Amygdala (tissue), 56 donors: ENCODE measurements around the gene UBE2L3.
"Not testable (repeated sequence)": the region's sequence is repeated elsewhere in the genome, so short reads cannot be mapped to it uniquely, and the experiment has no call there.

ENCODE experiments used
- DNase-seq, 56 donors: peaks; one replicate each; lab custom pipeline; 2025; lab: John Stamatoyannopoulos, UW

UBE2L3 gene

DNA sequence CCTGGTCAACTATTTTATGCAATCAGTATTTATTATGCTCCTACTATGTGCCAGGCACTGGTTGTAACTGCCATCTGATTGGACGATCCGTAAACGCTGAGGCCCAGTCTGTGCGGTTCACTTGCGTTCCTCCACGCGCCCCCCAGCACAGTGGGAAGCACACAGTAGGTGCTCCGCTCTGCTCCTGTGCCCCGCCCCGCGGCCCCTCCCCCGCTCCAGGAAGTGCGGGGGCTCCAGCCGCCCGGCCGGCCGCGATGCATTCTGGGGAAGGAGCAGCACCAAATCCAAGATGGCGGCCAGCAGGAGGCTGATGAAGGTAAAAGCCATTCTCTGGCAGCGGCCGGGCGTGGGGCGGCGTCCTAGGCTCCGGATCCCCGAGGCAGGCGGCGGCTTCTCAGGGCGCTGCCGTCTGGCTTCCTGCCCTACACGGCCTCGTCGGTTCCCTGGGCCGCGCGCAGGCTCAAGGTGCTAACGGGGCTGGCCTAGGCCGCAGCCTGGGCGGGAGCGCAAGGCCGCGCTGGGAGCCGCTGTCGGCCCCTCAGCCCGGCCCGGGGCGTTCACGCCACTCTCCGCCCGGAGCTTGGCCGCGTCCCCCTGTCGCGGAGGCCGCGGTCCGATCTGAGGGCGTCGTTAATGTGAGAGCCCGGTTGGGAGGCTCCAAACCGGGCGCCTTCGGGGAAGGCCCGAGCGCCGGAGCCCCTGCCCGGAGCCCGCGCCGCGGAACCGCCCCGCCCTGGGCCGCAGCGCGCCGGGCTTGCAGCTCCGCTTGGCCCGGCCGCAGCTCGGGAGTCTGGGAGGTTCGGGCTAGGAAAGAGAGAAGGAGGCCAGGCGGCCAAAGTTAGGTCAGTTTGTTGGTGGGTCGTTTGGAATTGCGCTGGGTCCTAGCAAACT is at the start of gene UBE2L3:
UBE2L3 (plus strand) TSS at position 259 of the 891 bp plus-strand sequence; CDS start at position 290, 31 bp downstream.
- peak in 52 of 56 donors; percentile 22 to 87 (median 67) for DNase-seq

GRCh38 chr22:21526705-21527500 is 40.6 kb upstream of the UBE2L3 start:
- DNase-seq, result not testable (repeated sequence)

GRCh38 chr22:21531525-21531924 is 36.0 kb upstream of the UBE2L3 start:
- DNase-seq, result not testable (repeated sequence)

DNA sequence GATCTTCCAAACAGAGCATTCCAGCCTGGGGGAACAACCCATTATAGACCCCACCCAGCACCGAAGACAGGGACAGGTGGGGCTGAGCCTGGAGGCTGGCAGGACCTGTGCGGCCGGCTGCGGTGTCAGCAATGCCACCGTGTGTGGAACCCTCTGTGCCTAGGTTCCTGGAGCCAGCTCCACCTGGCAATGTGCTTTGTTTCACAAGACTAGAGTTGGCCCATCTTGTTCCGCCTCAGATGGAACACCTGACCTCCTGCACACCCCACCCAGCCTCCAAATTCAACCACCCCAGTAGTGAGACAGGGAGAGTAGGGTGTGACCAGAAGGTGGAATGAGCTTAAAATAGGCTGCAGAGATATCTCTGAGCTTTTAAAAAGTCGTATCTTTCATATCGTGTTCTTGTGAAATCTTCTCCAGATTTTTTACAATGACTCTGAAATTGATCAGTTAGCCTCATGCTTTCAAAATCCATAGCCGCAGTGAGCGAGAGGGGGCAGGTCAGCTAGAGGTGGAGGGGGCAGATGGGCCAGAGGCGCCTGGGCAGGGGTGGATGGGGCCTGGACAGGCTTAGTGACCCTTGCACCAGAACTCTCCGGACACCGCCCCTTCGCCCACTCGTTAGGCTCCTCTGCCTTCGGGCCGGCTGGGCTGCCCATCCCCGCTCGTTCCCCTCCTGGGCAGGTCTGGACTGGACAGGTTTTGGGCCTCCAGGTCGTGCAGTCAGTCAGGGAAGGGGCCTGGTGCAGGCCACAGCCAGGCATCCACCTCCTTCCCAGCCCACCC is 34.5 kb upstream of the UBE2L3 start:
- not testable (repeated sequence) for DNase-seq

DNA sequence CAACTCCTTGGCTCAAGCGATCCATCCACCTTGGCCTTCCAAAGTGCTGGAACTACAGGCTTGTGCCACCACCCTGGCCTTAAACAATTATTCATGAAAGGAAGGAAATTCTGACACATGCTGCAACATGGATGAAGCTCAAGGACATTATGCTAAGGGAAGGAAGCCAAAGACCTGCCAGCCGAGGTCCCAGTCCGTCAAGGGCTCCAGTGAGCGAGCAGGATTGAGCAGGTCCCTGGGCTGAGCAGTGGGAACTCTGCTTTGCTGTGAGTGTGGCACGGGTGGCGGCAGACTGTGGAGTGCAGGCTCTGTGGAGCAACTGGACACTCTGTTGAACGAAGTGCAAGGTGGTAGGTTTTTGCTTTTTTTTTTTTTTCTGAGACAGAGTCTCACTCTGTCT is 27.7 kb upstream of the UBE2L3 start:
- DNase-seq, result not testable (repeated sequence)

DNA sequence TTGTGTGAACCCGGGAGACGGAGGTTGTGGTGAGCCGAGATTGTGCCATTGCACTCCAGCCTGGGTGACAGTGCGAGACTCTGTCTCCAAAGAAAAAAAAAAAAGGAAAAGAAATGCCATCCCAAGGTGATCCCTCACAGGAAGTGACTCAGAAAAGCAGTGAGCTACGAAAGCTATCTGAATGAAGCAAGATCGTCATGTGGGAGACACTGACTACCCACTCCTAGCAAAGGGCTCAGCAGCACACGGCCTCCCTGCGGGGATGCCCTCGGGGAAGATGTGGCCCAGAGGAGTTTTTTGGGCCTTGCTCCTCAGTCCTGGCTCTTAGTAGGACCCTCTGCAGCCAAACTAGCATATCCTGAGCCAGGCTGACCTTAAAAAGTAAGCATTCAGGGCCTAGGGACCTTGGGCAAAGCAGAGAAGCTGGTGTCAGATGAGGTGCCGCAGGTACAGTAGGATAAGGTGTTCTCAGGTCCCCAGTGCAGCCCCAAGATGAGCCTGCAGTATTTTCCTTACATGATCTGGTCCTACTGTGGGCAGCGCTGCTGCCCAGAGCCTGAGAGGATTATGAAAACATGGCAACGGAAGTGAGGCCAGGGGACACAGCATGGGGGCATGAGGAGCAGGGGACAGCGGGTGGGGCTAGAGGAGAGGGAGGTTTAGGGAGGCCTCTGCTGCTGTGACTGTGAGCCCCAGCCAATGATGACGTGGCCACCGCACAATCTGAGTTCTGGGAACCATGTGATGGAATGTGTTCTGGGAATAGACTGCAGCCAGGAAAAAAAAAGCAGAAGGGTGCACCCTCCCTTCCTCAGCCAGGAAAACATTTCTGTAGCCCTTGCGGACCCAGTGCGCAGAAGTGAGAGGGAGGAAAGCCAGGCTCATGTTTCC is 22.8 kb upstream of the UBE2L3 start:
- DNase-seq, result not testable (repeated sequence)

GRCh38 chr22:21549558-21549957 is 18.0 kb upstream of the UBE2L3 start:
- not testable (repeated sequence) for DNase-seq

- not testable (repeated sequence) for DNase-seq
These were observed 17.4 kb upstream of the UBE2L3 start for GRCh38 chr22:21550008-21550677.

DNA sequence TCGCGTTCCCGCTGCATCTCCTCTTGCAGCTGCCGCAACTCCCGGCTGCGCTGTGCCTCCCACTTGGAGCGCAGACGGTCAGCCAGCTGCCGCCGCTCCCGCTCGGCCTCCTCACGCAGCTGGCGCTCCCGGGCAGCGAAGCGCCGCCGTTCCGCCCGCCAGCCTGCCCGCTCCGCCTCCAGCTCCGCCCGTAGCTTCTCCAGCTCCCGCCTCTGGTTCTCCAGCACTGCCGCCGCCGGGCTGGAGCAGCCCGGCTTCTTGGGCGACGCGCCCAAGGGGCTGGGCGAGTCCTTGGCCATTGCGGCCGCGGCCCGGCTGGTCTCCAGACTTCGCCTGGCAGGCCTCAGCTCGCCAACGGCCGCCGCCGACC is 16.9 kb upstream of the UBE2L3 start:
- DNase-seq, result not testable (repeated sequence)

- not testable (repeated sequence) for DNase-seq
These were observed 16.2 kb upstream of the UBE2L3 start, which contains the start of gene RIMBP3C for GRCh38 chr22:21551361-21551760. Gene RIMBP3C (minus strand): TSS chr22:21551461. CDS start chr22:21550976, 485 bp downstream.

GRCh38 chr22:21559345-21560125 is 8.0 kb upstream of the UBE2L3 start:
- not testable (repeated sequence) for DNase-seq

DNA sequence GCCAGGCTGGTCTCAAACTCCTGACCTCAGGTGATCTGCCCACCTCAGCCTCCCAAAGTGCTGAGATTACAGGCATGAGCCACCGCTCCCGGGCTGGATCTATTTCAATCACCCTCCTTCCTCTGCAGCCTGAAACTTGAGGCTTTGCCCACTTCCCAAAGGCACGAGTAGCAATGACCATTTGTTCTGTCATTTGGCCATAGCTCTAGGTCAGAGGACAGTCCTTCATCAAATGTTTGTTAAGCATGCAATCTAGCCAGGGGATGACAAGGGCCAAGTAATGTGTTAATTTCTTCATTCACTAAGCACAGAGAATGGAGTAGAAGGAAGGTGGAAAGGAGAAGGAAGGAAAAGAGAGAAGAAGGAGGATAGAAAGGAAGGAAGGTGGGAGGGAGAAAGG is 6.9 kb upstream of the UBE2L3 start:
- DNase-seq, result not testable (repeated sequence)

- DNase-seq, result no peak
These were observed 3.6 kb upstream of the UBE2L3 start for GRCh38 chr22:21563912-21564311.

DNA sequence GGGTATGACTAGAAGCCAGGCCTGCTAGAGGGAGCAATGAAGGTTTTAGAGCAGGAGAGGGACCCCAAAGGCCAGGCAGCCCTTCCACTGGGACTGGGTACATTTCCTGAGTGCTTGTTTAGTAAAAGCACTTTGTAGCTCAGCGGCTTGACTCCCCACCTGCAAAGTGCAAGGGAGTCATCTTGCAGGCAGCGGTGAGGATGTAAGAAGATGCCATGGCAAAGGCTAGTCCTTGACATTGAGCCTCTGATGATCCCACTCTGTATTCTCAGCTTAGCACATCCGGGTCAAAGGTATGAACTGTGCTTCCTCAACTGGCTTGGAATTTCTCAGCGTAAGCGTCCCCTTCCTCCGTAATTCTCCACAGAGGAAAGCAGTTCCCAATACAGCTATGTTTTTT is 3.1 kb upstream of the UBE2L3 start:
- DNase-seq, result no peak

DNA sequence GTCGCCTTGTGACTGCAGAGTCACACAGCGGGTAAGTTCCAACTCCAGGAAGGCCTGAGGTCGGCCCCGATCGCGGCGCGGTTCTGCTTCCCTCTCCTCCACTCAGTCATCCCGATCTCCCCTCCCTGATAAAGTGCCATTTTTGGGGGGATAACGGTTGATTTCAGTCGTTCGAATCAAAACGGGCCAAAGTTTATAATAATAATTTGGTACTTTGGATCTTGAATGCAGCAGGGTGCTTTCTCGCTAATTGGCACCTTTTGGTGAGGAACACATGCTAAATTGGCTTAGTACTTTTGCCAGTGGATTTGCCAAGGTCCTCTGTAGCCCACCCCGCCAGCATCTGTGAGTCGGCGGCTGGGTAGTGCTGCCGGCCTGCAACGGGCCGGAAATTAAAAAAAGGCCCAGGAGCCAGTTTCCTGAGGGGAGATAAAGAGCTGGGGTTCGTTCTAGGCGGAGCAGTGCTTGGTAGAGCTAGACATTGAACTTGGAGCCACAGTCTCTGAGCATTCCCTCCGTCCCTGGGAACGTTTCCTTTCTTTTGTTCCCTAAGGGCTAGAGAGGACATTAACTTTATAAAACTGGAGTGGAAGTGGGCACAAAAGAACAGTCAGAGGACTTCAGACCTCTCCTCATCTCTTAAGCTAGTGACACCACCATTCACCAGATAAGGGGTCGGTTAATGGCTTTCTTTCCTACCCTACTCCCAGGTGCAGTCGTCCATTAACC is 997 bp downstream of the UBE2L3 start:
- peak in 1 of 56 donors; percentile 15 for DNase-seq

DNA sequence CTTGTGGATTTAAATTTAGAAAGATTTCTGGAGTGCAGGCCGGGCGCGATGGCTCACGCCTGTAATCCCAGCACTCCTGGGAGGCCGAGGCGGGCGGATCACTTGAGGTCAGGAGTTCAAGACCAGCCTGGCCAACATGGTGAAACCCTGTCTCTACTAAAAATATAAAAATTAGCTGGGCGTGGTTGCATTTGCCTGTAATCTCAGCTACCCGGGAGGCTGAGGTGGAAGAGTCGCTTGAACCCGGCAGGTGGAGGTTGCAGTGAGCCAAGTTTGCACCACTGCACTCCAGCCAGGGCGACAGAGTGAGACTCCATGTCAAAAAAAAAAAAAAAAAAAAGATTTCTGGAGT is 1.5 kb downstream of the UBE2L3 start:
- not testable (repeated sequence) for DNase-seq

GRCh38 chr22:21569459-21570170 is 2.1 kb downstream of the UBE2L3 start:
- no peak for DNase-seq
